GM12873 (cell line): ENCODE data around the gene ZFYVE9.

Experiments
- CTCF ChIP-seq: IDR thresholded peaks from 2 replicates; pipeline ENCODE4 v1.5.1; 2012; ENCODE audit warnings: low read depth, mild to moderate bottlenecking, moderate library complexity, low read length, control low read depth; ENCODE audit not compliant: insufficient read depth; ENCODE audit errors: missing control alignments

The ZFYVE9 gene

GRCh38 chr1:52355847-52356505 lies 214.1 kb downstream of the ZFYVE9 start:
- no peak for TF ChIP-seq CTCF

GRCh38 chr1:52356818-52357355 lies 215.0 kb downstream of the ZFYVE9 start:
- no peak for TF ChIP-seq CTCF

- no peak for TF ChIP-seq CTCF
These were observed 215.5 kb downstream of the ZFYVE9 start for GRCh38 chr1:52357397-52357796.

GRCh38 chr1:52358851-52359497 lies 217.1 kb downstream of the ZFYVE9 start:
- TF ChIP-seq CTCF, result no peak

GRCh38 chr1:52359676-52360594 lies 218.0 kb downstream of the ZFYVE9 start:
- TF ChIP-seq CTCF, result no peak

GRCh38 chr1:52360595-52360968 lies 218.7 kb downstream of the ZFYVE9 start:
- TF ChIP-seq CTCF, result no peak
